Measurements from ENCODE around the gene MRPL18. TPM values are rescaled to one million over a fixed set of nuclear protein-coding genes. Genes with fewer than 3 reads are reported as not detected.
A peak's percentile ranks its signal among the peaks of the same experiment; 100 is the strongest.

Gene MRPL18
- total and polyA plus RNA-seq, 2 of the 4 experiments (the other 2 are of a cell fraction), result 53.4 to 56.8 TPM

GRCh38 chr6:159766906-159767305, 23.4 kb upstream of the MRPL18 start:
- H4K20me1 ChIP-seq (ENCODE audit: insufficient read depth, low read length), result no peaks in the 10 kb centered on the region
- H3K27me3 ChIP-seq (ENCODE audit: control insufficient read depth, insufficient read depth, low read length), result no peaks in the 10 kb centered on the region
- DNase-seq, result peak; percentile 72
- ChIA-PET POLR2A (ENCODE audit: unreplicated experiment) (no interaction called here), CTCF (no interaction called here)
- dilution Hi-C loops (cut with HindIII; ENCODE audit: low sequenced_read_pairs, unreplicated experiment) (no loop called here), intact Hi-C loops (cut with micrococcal nuclease) (no loop called here), in situ Hi-C loops (cut with MboI; ENCODE audit: low sequenced_read_pairs) (loop anchor here (10.0 kb wide), 1 partner anchor 72 kb away; the partner anchor contains the start of gene SOD2)
- H3K14ac ChIP-seq (replicated peaks; ENCODE audit: low read depth, low read length), result no peak overlapping the region; the same call in 1 of the 2 replicates
- H2AK5ac ChIP-seq (ENCODE audit: low read depth, low read length), result no peak overlapping the region
- no peak overlapping the region for H3K56ac ChIP-seq (ENCODE audit: extremely low read depth, insufficient read depth, low read length)
- peaks cover 0 to 13% of the 10 kb centered on the region in 2 experiments for H3K79me1 ChIP-seq (ENCODE audit: low read depth in 1 of 2, low read length in 2 of 2)
- H3K9me3 ChIP-seq (ENCODE audit: control insufficient read depth, insufficient read depth, low read length), result no peaks in the 10 kb centered on the region
- H2AK9ac ChIP-seq (replicated peaks; ENCODE audit: low read depth, low read length, poor library complexity), result no peak overlapping the region
- H4K5ac ChIP-seq (ENCODE audit: low read depth, low read length), result no peak overlapping the region
- peaks cover 27% of the 10 kb centered on the region for H3K36me3 ChIP-seq (ENCODE audit: control insufficient read depth, insufficient read depth, low read length)
- no peak overlapping the region for H3K4me3 ChIP-seq (ENCODE audit: insufficient read depth, low read depth, low read length)
- TF ChIP-seq CHD1 (IDR thresholded peaks at IDR 0.05; ENCODE audit: low read depth, low read length) (no peak), ELK1 (IDR thresholded peaks at IDR 0.05; ENCODE audit: borderline replicate concordance, low read depth, low read length) (no peak), MAZ (IDR thresholded peaks at IDR 0.05; ENCODE audit: borderline replicate concordance, low read depth, low read length) (no peak)
- no peak overlapping the region for H4K8ac ChIP-seq (ENCODE audit: low read depth in 2 of 2, low read length in 2 of 2)
- H4K91ac ChIP-seq (ENCODE audit: insufficient read depth, low read depth, low read length), result no peak overlapping the region
- peak; percentile 8; the same call in 1 of the 2 replicates for ATAC-seq (ENCODE audit: low read depth)
- H2BK20ac ChIP-seq (ENCODE audit: low read depth, low read length), result no peak overlapping the region
- no peak overlapping the region for H2AFZ ChIP-seq (replicated peaks; ENCODE audit: low read length, poor library complexity)
- no peak overlapping the region for H3K18ac ChIP-seq (ENCODE audit: low read depth, low read length)
- no peak overlapping the region for H3K27ac ChIP-seq (ENCODE audit: insufficient read depth, low read length)
- no peak overlapping the region for H3K9ac ChIP-seq (ENCODE audit: low read depth, low read length)
- no peak overlapping the region for H2BK15ac ChIP-seq (ENCODE audit: low read depth, low read length)
- no peak overlapping the region for H2BK5ac ChIP-seq (ENCODE audit: low read depth, low read length, poor library complexity, severe bottlenecking)
- no peak overlapping the region for H3K4me2 ChIP-seq (ENCODE audit: low read depth, low read length)
- H3K4me1 ChIP-seq (ENCODE audit: control insufficient read depth, insufficient read depth, low read length), result peaks cover 7% of the 10 kb centered on the region
- H3K4ac ChIP-seq (ENCODE audit: low read depth, low read length), result no peak overlapping the region
- BruUV-seq (replicated peaks), result no TSS peak
- no peak overlapping the region for H3K23ac ChIP-seq (ENCODE audit: low read depth, low read length)
- peaks cover 7% of the 10 kb centered on the region for H3K9me1 ChIP-seq (ENCODE audit: insufficient read depth, low read length)
- no peak overlapping the region for H2BK120ac ChIP-seq (ENCODE audit: low read depth, low read length)
